Activated naive CD8-positive, alpha-beta T cell (primary cell): ENCODE results near the gene CFAP47.
"Not testable (repeated sequence)": the region's sequence is repeated elsewhere in the genome, so short reads cannot be mapped to it uniquely, and the experiment has no call there.

ENCODE experiments used
- H3K27ac Mint-ChIP-seq: one replicate; pipeline ENCODE4 v1.8.0; 2021; ENCODE audit warnings: mixed read lengths
- H3K27me3 Mint-ChIP-seq: one replicate; pipeline ENCODE4 v1.8.0; 2021; ENCODE audit warnings: mixed read lengths
- H3K36me3 Mint-ChIP-seq: one replicate; pipeline ENCODE4 v1.8.0; 2021; ENCODE audit warnings: mixed read lengths
- H3K4me1 Mint-ChIP-seq: one replicate; pipeline ENCODE4 v1.8.0; 2021; ENCODE audit warnings: low read depth, mixed read lengths
- H3K4me3 Mint-ChIP-seq: one replicate; pipeline ENCODE4 v1.8.0; 2021; ENCODE audit warnings: mild to moderate bottlenecking, mixed read lengths
- H3K9me3 Mint-ChIP-seq: one replicate; pipeline ENCODE4 v1.8.0; 2021; ENCODE audit warnings: low read depth, mixed read lengths

CFAP47 gene, protein sequence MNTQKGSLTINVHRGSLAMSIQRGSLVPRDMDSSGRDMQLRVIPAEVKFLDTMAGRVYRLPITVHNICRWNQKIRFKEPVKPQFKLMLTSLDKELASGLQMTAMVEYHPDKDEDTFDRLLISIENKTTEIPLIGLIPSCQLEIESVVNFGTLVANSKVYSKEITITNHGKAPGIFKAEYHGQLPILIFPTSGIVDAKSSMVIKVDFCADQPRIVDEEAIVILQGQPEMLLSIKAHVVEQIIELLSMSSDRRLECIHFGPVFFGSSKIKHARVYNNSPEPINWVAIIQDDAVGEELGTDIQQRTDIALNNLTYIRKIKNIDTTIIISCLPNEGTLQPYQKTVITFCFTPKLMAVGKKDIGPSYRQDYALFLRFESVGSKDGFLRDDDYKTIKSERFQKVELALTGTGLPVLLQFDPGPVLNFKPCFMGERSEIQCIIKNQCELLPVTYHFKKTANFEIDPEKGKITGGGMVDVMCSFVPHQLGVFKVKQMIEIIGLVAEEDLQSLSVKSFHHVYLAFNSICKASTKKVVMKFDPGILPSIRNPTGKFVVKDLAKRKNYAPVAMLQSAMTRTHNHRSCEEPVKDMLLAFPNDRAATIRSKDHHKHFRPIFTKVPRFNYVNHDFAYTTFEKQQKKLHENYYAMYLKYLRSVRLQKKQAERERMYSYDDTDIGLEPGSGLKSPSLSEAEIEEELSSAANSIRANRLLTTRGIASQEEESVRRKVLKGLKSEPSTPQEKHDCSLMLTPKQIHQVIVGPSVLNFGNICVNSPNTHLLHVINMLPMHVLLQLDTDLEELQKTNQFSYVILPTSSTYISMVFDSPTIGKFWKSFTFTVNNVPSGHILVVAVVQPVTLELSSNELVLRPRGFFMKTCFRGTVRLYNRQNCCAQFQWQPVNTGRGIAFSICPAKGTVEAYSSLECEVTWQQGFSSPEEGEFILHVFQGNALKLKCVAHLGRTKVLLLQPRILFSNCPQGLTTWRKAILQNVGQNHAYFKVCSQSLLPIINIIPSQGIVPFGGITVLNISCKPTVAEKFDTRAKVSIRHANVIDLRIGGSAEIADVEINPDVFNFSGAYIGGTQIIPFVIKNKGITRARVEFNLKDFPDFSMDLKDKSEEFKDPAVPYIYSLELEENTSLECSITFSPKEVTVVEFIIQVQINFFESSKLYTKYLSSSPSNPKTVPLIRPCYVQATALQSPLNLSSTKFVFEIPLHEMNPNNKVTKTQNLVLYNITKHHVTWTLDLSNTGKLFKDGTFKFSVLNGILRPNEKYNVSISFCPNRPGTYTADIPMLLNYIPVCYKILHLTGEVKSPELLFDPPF (N-terminal part only)

DNA sequence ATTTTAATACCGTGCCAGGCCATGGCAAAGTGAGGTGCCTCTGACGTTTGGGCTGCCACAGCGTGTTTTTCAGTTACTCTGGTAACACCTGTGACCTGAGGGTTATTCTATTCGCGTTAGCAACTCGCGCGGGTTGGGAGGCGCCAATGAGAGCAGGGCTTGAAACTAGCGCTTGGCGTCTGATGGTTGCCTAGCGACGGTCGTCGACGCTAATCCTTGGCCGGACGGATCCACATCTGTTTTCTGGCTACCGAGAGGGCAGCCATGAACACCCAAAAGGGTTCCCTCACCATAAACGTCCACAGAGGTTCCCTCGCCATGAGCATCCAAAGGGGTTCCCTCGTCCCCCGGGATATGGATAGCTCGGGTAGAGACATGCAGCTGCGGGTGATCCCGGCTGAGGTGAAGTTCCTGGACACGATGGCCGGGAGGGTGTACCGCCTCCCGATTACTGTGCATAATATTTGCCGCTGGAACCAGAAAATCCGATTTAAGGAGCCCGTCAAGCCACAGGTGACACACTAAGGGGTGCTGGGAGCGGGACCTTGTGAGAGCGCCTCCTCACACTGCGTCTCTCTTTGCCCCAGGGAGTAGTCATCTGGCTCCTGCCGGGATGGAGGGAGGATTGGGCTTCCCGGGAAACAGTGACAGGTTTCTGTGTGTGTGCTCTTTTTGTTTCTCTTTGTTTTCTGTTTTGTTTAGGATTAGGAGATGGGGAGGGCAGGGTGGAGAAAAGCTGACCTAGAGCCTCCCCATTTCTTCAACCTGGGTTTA is at the start of gene CFAP47:
CFAP47 (plus strand) TSS at position 199 of the 774 bp plus-strand sequence; CDS start at position 265, 66 bp downstream.
- no peak within 1 kb of the TSS for H3K27ac Mint-ChIP-seq

DNA sequence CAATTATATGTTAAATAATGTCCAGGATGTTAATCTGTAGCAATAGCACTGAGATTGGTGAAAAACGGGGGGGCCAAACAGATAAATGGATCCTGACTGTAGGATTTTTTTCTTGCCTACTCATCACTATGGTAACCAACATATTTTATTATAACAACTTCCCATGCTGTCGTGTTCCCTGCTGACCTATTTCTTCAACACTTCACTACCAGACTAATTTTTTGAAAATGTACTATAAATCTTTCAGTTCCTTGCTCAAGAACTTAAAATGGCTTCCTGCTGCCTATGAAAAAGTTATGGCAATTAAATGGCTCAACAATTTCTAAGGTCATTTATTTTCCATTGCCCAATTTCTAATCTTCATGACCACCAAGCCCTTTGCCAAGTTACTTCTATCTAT is 38.9 kb upstream of the CFAP47 start:
- Mint-ChIP-seq H3K4me3 (no peak overlapping the region), H3K9me3 (no peaks in the 10 kb centered on the region), H3K27ac (no peak overlapping the region), H3K27me3 (no peaks in the 10 kb centered on the region), H3K4me1 (no peaks in the 10 kb centered on the region), H3K36me3 (no peaks in the 10 kb centered on the region)

More for the DNA sequence above, at the start of gene CFAP47:
- Mint-ChIP-seq H3K4me3 (no peak within 1 kb of the TSS), H3K9me3 (no peaks in the 10 kb centered on the region), H3K27me3 (no peaks in the 10 kb centered on the region), H3K36me3 (no peaks in the 10 kb centered on the region), H3K4me1 (no peaks in the 10 kb centered on the region)

DNA sequence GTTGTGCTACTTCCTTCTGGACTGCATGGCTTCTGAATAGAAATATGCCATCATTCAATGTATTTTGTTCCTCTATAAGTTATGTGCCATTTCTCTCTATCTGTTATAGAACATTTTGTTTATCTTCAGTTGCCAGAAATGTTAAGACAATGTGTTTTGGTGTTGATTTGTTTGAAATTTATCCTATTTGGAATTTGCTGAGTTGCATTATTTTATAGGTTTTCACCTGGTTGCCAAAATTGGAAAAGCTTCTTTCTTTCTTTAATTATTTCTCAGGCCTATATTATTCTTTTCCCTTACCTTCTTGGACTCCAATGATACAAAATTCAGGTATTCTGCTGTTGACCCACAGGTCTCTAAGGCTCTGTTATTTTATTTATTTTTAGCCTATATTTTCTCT is 33.4 kb upstream of the CFAP47 start:
- H3K36me3 Mint-ChIP-seq = no peaks in the 10 kb centered on the region
- no peaks in the 10 kb centered on the region for H3K9me3 Mint-ChIP-seq
- H3K27ac Mint-ChIP-seq = no peak overlapping the region
- no peaks in the 10 kb centered on the region for H3K27me3 Mint-ChIP-seq
- H3K4me1 Mint-ChIP-seq = no peaks in the 10 kb centered on the region
- no peak overlapping the region for H3K4me3 Mint-ChIP-seq

DNA sequence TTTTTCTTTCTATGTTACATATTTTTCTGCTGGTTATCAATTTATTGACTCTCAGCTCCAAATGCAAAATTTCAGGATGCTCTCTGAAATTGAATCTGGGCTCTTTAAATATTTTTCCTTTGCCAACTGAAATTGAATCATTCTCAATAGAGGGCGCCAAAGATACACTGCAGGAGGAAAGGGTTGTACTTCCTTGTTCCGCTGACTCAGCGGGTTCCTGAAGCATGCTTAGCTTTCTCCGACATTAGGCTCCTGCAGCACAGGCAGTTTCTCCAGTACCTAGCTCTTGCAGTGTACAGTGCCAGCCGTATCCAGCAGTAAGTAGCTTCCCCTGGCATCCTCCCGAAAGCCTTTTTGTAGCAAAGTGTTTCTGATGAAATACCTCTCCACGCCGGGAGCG is 28.8 kb upstream of the CFAP47 start:
- no peaks in the 10 kb centered on the region for H3K27me3 Mint-ChIP-seq
- no peaks in the 10 kb centered on the region for H3K36me3 Mint-ChIP-seq
- H3K9me3 Mint-ChIP-seq = no peaks in the 10 kb centered on the region
- H3K27ac Mint-ChIP-seq = no peak overlapping the region
- H3K4me3 Mint-ChIP-seq = no peak overlapping the region
- no peaks in the 10 kb centered on the region for H3K4me1 Mint-ChIP-seq

DNA sequence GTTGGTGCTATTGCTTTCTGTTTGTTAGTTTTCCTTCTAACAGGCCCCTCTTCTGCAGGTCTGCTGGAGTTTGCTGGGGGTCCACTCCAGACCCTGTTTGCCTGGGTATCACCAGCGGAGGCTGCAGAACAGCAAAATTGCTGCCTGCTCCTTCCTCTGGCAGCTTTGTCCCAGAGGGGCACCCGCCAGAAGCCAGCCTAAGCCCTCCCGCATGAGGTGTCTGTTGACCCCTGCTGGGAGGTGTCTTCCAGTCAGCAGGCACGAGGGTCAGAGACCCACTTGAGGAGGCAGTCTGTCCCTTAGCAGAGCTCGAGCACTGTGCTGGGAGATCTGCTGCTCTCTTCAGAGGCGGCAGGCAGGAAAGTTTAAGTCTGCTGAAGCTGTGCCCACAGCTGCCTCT is 67.3 kb downstream of the CFAP47 start:
- not testable (repeated sequence) for H3K27me3 Mint-ChIP-seq, H3K9me3 Mint-ChIP-seq

DNA sequence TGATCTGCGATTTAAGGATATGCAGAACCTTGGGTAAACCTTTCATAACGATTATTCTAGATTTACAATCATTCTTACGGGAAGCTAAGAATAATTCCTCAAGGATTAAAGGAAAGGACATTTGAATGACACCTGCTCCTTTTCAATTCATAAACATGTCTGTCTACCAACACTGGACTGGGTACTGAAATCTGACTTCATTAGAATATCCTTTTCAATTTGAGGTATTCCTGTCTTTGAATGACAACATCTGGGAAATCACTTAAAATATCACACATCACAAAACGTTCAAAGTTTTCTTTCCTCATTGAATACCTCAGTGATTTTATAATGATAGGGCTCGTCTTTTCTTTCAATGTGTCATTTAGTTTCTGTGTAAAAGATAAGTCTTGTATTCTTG is 87.7 kb downstream of the CFAP47 start:
- no peaks in the 10 kb centered on the region for H3K36me3 Mint-ChIP-seq
- H3K27ac Mint-ChIP-seq = no peak overlapping the region
- H3K4me1 Mint-ChIP-seq = no peaks in the 10 kb centered on the region
- no peaks in the 10 kb centered on the region for H3K27me3 Mint-ChIP-seq
- H3K9me3 Mint-ChIP-seq = no peaks in the 10 kb centered on the region
- no peak overlapping the region for H3K4me3 Mint-ChIP-seq

More for the DNA sequence above, 67.3 kb downstream of the CFAP47 start:
- H3K36me3 Mint-ChIP-seq, H3K4me1 Mint-ChIP-seq, H3K27ac Mint-ChIP-seq, H3K4me3 Mint-ChIP-seq: not testable (repeated sequence)

DNA sequence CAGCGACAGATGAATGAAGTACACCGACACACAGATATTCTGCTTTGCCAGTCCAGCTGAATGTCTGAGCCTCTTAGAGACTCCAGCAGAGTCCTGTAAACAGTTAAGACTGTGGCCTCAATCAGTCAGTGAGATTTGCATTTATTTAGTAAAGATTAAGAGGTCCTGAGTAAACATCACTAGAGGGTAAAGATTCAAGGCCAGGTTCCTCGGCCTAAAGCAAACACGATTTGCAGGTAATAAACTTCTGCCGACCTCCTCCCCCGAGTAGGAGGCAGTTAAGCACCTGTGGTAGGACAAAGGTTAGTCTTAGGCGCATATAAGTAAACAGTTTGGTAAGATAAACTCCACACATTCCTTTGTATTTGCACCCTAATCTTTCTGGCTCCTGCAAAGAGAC is 99.6 kb downstream of the CFAP47 start:
- H3K4me1 Mint-ChIP-seq = no peaks in the 10 kb centered on the region

DNA sequence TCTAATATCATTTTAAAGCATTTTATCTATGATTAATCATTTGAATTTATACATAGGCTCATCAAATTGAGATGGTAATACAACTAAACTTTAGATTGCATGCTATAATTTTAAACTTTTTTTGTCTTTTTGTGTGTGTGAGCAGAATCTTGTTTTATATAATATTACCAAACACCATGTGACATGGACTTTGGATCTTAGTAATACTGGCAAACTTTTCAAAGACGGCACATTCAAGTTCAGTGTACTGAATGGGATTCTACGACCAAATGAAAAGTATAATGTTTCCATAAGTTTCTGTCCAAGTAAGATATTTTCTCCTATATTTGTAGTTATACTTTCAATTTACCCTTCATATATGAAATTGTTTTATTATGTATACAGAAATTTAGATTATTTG is 116.0 kb downstream of the CFAP47 start:
- H3K4me3 Mint-ChIP-seq = no peak overlapping the region
- no peaks in the 10 kb centered on the region for H3K27me3 Mint-ChIP-seq
- no peaks in the 10 kb centered on the region for H3K36me3 Mint-ChIP-seq
- H3K9me3 Mint-ChIP-seq = no peaks in the 10 kb centered on the region
- no peaks in the 10 kb centered on the region for H3K4me1 Mint-ChIP-seq
- no peak overlapping the region for H3K27ac Mint-ChIP-seq

More for the DNA sequence above, 99.6 kb downstream of the CFAP47 start:
- H3K9me3 Mint-ChIP-seq = no peaks in the 10 kb centered on the region
- no peaks in the 10 kb centered on the region for H3K36me3 Mint-ChIP-seq
- H3K27me3 Mint-ChIP-seq = no peaks in the 10 kb centered on the region
- no peak overlapping the region for H3K27ac Mint-ChIP-seq
- H3K4me3 Mint-ChIP-seq = no peak overlapping the region

DNA sequence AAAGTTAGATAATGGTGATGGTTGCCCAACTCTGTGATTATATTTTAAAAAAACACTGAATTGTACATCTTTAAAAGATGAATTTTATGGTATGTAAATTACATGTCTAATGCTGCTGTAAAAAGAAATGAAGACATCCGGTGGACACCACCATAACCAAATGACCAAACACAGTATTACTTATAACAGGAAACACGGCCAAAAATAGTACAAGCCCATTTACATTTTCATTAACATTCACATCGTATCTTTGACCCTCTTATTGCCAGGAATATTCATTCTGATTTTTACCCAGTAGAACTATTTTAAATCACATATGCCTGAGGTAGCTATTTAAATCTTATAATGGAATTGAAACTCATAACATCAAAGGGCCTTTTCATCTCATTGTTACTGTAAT is 143.2 kb downstream of the CFAP47 start:
- no peaks in the 10 kb centered on the region for H3K36me3 Mint-ChIP-seq
- no peaks in the 10 kb centered on the region for H3K27me3 Mint-ChIP-seq
- H3K27ac Mint-ChIP-seq = no peak overlapping the region
- H3K4me1 Mint-ChIP-seq = no peaks in the 10 kb centered on the region
- H3K9me3 Mint-ChIP-seq = peaks cover 3% of the 10 kb centered on the region
- H3K4me3 Mint-ChIP-seq = no peak overlapping the region

DNA sequence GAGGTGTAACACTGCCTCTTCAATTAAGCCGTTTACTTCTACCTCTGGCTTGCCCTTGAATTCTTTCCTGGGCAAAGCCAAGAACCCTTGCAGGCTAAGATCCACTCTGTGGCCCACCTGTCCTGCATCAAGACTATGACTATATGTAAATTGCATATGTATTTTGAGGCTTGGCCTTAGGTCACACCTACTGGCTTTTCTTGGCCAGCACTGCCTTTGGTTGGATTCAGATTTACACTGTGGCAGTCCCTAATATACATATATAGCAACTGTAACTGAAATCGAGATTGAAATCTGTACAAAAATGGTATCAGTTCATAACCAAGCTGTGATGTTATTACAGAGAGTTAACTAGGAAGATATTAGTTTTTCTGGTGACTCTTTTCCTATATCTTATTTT is 151.5 kb downstream of the CFAP47 start:
- Mint-ChIP-seq H3K4me1 (no peaks in the 10 kb centered on the region), H3K4me3 (no peak overlapping the region), H3K27me3 (no peaks in the 10 kb centered on the region), H3K27ac (no peak overlapping the region), H3K36me3 (no peaks in the 10 kb centered on the region), H3K9me3 (peaks cover under 1% of the 10 kb centered on the region)

DNA sequence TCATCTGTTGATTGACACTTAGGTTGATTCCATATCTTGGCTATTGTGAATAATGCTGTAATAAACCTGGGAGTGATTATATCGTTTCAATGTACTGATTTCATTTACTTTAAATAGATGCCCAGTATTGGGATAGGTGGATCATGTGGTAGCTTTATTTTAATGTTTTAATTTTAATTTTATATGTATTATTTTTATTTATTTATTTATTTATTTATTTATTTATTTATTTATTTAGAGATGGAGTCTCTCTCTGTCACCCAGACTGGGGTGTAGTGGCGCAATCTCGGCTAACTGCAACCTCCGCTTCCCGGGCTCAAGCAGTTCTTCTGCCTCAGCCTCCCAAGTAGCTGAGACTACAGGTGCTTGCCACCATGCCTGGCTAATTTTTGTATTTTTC is 155.5 kb downstream of the CFAP47 start:
- not testable (repeated sequence) for H3K9me3 Mint-ChIP-seq, H3K27me3 Mint-ChIP-seq, H3K4me1 Mint-ChIP-seq, H3K27ac Mint-ChIP-seq, H3K4me3 Mint-ChIP-seq, H3K36me3 Mint-ChIP-seq

DNA sequence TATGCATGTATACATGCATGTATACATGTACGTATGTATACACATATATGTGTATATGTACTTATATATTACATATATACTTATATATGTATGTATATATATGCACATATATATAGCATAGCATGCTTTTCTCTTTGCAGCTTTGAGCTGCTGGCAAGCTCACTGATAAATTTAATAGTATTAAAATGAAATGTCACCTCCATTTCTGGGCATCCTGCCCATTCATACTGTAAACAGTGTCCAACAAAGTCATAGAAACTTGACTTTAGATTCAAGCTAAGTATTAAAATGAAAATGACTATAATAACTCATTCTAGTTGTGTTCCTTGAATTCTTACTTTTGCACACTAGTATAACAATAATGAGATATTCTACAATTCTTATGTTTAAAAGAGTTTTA is 163.7 kb downstream of the CFAP47 start:
- Mint-ChIP-seq H3K36me3 (no peaks in the 10 kb centered on the region), H3K9me3 (no peaks in the 10 kb centered on the region), H3K27me3 (no peaks in the 10 kb centered on the region), H3K4me1 (no peaks in the 10 kb centered on the region), H3K27ac (no peak overlapping the region), H3K4me3 (no peak overlapping the region)

DNA sequence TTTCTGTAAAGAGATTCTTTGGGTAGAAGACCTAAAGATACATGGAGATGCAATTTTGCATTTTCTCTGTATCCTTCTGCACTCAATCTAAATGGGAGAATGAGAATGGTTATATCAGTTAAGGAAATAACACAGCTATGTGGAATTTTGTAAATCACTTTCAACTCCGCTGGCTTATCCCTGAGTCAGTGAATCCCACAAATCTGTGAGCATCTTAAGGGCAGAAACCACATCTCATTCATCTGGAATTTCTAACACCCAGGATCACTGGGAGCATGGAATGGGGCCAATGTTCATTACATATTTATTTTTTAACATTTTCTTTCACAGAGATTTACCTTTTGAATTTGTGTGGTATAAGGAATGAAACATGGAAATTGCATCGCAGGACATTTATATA is 167.8 kb downstream of the CFAP47 start:
- Mint-ChIP-seq H3K36me3 (no peaks in the 10 kb centered on the region), H3K27ac (no peak overlapping the region), H3K27me3 (no peaks in the 10 kb centered on the region), H3K9me3 (no peaks in the 10 kb centered on the region), H3K4me1 (no peaks in the 10 kb centered on the region), H3K4me3 (no peak overlapping the region)

DNA sequence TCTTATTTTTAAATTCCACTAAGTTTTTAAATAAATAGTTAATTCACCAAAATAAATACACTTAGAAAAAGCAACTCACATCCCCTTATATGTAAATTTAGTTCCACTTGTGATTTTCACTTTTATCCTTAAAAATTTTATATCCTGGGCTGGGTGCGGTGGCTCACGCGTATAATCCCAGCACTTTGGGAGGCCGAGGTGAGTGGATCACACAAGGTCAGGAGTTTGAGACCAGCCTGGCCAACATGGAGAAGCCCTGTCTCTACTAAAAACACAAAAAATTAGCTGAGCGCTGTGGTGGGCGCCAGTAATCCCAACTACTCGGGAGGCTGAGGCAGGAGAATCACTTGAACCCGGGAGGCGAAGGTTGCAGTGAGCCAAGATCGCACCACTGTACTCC is 169.4 kb downstream of the CFAP47 start:
- H3K4me3 Mint-ChIP-seq, H3K36me3 Mint-ChIP-seq, H3K4me1 Mint-ChIP-seq, H3K27me3 Mint-ChIP-seq, H3K9me3 Mint-ChIP-seq, H3K27ac Mint-ChIP-seq: not testable (repeated sequence)
